Uterus (tissue), 4 donors: ENCODE measurements around the gene LTBP1. TPM values are rescaled to one million over a fixed set of nuclear protein-coding genes. Genes with fewer than 3 reads are reported as not detected.
A peak's percentile ranks its signal among the peaks of the same experiment; 100 is the strongest.

Experiments used
- DNase-seq, 2 donors: peaks; one replicate each; pipeline ENCODE4 v3.0.0-alpha.2; 2019 to 2020
- H3K27ac ChIP-seq, 2 donors: fragments of 200-600 bp; sonication (generic); 1 replicate in 1 of 2; 2 replicates in 1 of 2; pipeline ENCODE4 v1.5.1; 2016 to 2018
- H3K27me3 ChIP-seq, 2 donors: fragments of 200-600 bp; sonication (generic); one replicate each; pipeline ENCODE4 v1.5.1; 2018 to 2019; ENCODE audit warnings: control low read depth in 1 of 2
- H3K36me3 ChIP-seq, 2 donors: fragments of 200-600 bp; sonication (generic); one replicate each; pipeline ENCODE4 v1.5.1; 2019; ENCODE audit warnings: control low read depth in 1 of 2
- H3K4me1 ChIP-seq, 2 donors: fragments of 200-600 bp; sonication (generic); one replicate each; pipeline ENCODE4 v1.5.1; 2018 to 2019; ENCODE audit warnings: control low read depth in 1 of 2
- H3K4me3 ChIP-seq, 2 donors: fragments of 200-600 bp; sonication (generic); 1 replicate in 1 of 2; 2 replicates in 1 of 2; pipeline ENCODE4 v1.5.1; 2018 to 2019; ENCODE audit warnings: mild to moderate bottlenecking in 1 of 2
- H3K9me3 ChIP-seq, 2 donors: fragments of 200-600 bp; sonication (generic); one replicate each; pipeline ENCODE4 v1.5.1; 2019; ENCODE audit warnings: control low read depth in 1 of 2
- POLR2A ChIP-seq, 2 donors: fragments of 450-650 bp; IDR thresholded peaks; one replicate each; pipeline ENCODE4 v1.6.1; 2016; ENCODE audit warnings: antibody characterized with exemption in 2 of 2, mild to moderate bottlenecking in 1 of 2, moderate library complexity in 1 of 2
- intact Hi-C: fragments of 100-400 bp; cut with DNase I; formaldehyde crosslinking; loops from one replicate; pipeline ENCODE4 v1.15.1; 2023; ENCODE audit warnings: low total_unique reads
- total RNA-seq, 4 donors: library from RNA; depleted of rRNA in 3 of 4; stranded (reverse); fragments of >200 nt in 3 of 4; gene quantifications; one replicate each; pipeline versions ENCODE4 v1.1.0 to v1.2.4, GENCODE V29; 2014 to 2023
- TF ChIP-seq, protein P1 (sequence below), 4 experiments: fragments of 200-600 bp in 2 of 4; fragments of 450-650 bp in 2 of 4; sonication (generic) in 2 of 4; IDR thresholded peaks; one replicate each; pipeline ENCODE4 v1.5.1; 2016 to 2019; ENCODE audit warnings: antibody characterized with exemption in 4 of 4, mild to moderate bottlenecking in 2 of 4, moderate library complexity in 1 of 4
- donor health status: DM: yes; HTN: yes; CAD: no.

The LTBP1 gene
- total RNA-seq, 4 donors from 2014 or later, result 72.5 to 322 (median 92.2) TPM

DNA sequence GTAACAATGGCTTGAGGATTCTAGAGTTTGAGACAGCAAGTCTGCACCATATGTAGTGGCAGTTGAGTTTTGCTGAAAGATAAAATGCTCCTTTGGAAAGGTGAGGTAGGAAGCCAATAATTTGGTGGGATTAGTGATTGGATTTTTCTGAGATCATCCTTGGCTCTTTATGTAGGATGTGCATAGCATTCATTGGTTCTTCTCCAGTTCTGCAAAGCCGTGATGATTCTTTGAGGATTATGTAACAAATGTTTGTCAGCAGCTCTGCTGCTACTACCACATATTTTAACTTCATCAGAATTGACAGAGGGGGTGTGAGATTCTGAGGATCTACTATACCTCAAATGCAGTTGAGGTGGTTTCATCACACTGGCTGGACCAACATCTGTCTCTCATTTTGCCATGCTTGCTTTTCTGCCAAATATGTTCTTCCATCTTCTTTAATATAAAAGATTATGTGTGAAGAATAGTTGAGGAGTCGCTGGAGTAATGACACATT, 340.8 kb downstream of the LTBP1 start:
- Histone ChIP-seq H3K4me1 (no peaks in the 10 kb centered on the region), H3K27me3 (no peaks in the 10 kb centered on the region), H3K4me3 (no peak overlapping the region), H3K36me3 (no peaks in the 10 kb centered on the region), H3K9me3 (no peaks in the 10 kb centered on the region), H3K27ac (no peak overlapping the region)
- intact Hi-C loops, result no loop called here
- TF ChIP-seq, protein P1, sequence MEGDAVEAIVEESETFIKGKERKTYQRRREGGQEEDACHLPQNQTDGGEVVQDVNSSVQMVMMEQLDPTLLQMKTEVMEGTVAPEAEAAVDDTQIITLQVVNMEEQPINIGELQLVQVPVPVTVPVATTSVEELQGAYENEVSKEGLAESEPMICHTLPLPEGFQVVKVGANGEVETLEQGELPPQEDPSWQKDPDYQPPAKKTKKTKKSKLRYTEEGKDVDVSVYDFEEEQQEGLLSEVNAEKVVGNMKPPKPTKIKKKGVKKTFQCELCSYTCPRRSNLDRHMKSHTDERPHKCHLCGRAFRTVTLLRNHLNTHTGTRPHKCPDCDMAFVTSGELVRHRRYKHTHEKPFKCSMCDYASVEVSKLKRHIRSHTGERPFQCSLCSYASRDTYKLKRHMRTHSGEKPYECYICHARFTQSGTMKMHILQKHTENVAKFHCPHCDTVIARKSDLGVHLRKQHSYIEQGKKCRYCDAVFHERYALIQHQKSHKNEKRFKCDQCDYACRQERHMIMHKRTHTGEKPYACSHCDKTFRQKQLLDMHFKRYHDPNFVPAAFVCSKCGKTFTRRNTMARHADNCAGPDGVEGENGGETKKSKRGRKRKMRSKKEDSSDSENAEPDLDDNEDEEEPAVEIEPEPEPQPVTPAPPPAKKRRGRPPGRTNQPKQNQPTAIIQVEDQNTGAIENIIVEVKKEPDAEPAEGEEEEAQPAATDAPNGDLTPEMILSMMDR (IDR thresholded peaks at IDR 0.05), result no peak
- no peak for TF ChIP-seq POLR2A (IDR thresholded peaks at IDR 0.05)
- no peak for DNase-seq

DNA sequence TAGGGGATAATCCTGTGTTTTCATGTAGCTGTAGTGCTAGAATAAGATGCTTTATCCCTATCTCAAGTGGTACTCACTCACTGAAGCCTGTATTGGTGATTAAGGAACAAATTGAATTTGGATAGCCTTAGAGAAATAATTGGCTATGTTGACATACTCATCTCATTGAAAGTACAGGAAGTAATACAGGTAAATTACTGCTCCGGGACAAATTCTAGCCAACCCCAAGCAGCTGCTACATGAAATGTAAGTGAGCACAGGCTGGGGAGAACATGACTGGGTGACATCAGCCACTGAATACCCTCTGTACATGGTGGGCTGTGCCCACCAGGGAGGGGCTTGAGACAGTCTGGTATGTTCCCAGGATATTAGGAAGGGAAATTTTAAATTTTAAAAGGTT, 341.3 kb downstream of the LTBP1 start:
- no peak for DNase-seq
- Histone ChIP-seq H3K4me3 (no peak overlapping the region), H3K36me3 (no peaks in the 10 kb centered on the region), H3K27me3 (no peaks in the 10 kb centered on the region), H3K4me1 (no peaks in the 10 kb centered on the region), H3K9me3 (no peaks in the 10 kb centered on the region), H3K27ac (no peak overlapping the region)
- intact Hi-C loops, result no loop called here
- TF ChIP-seq POLR2A (IDR thresholded peaks at IDR 0.05), result no peak
- TF ChIP-seq, protein P1 (IDR thresholded peaks at IDR 0.05), result no peak

DNA sequence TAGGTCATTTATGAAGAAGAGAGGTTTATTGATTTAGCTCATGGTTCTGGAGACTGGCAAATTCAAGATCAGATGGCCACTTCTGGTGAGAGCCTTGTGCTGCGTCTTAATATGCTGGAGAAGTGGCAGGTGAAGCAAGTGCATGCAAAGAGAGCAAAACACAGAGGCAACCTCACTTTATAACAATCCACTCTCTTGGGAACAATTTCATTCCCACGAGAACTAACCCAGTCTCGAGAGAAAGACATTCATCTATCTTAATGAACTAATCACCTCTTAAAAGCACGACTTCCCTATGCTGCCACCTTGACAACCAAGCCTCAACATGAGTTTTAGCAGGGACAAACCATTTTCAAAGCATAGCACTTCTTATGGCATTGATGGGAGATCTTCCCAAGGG, 343.2 kb downstream of the LTBP1 start:
- no peak for DNase-seq
- Histone ChIP-seq H3K27ac (peak overlapping the region in 1 of 2 donors; percentile 74), H3K27me3 (no peaks in the 10 kb centered on the region), H3K9me3 (no peaks in the 10 kb centered on the region), H3K4me3 (no peak overlapping the region), H3K4me1 (no peaks in the 10 kb centered on the region), H3K36me3 (no peaks in the 10 kb centered on the region)
- intact Hi-C loops, result no loop called here
- TF ChIP-seq POLR2A (IDR thresholded peaks at IDR 0.05), result no peak
- TF ChIP-seq, protein P1 (IDR thresholded peaks at IDR 0.05), result no peak

DNA sequence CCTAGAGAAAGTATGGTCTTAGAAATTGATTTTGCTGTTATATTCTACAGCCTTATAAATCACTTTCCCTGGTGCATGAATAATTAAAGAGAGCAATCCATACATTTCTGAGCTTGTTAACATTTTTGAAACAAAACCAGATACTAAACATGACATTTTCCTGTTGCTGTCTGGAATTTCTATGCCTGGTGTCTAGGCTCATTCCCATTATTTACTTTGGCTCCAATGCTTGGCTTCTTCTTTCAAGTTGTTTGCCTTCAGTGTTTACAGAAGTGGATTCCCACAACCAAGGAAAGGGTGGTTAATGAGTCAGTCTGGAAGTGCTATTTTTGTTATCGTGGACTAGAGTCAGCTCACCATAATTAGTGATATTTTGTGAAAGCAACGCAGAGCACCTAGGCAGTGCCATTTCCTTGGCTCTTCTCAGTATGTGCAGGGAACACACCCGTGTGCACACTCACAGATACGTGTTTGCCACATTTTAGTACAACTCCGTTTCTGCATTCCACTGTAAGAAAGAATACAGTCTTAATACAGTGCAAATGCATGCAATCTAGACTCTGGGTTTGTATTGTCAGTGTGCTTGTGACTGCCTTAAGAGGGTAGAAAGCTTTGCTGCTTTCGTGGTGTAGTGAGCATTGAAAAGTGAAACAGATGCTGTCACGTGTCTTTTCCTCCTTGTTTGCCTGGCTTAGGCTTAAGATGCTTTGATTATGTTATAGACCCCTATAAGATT, 344.7 kb downstream of the LTBP1 start:
- TF ChIP-seq, protein P1 (IDR thresholded peaks at IDR 0.05), result no peak
- no peak for TF ChIP-seq POLR2A (IDR thresholded peaks at IDR 0.05)
- Histone ChIP-seq H3K9me3 (no peaks in the 10 kb centered on the region), H3K4me1 (no peaks in the 10 kb centered on the region), H3K36me3 (no peaks in the 10 kb centered on the region), H3K27me3 (no peaks in the 10 kb centered on the region), H3K27ac (peak overlapping the region; percentile 31 to 74), H3K4me3 (no peak overlapping the region)
- intact Hi-C loops, result no loop called here
- DNase-seq, result no peak

DNA sequence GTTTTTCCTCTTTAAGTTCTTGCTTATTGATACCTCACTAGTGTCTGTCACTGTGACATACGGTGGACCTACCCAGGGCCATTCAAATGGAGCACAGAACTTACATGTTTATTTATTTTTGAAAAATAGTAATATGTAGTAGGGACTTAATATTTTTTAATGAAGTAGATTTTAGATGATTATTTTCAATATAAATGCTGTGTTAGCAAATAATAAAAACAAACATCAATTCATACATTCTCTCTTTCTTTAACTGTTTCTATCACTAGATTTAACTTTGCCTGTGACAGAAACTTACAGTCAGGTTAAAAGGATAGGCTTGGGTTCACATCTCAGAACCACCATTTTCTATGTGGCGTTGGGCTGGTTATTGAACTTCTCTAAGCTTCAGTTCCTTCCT, 345.3 kb downstream of the LTBP1 start:
- peak overlapping the region; percentile 31 to 74 for H3K27ac ChIP-seq
- no peak for DNase-seq
- TF ChIP-seq, protein P1 (IDR thresholded peaks at IDR 0.05), result no peak
- no peak for TF ChIP-seq POLR2A (IDR thresholded peaks at IDR 0.05)
- peaks cover 0 to 5% of the 10 kb centered on the region in 2 donors for H3K4me1 ChIP-seq
- no peaks in the 10 kb centered on the region for H3K27me3 ChIP-seq
- intact Hi-C loops, result no loop called here
- H3K36me3 ChIP-seq, result no peaks in the 10 kb centered on the region
- H3K9me3 ChIP-seq, result no peaks in the 10 kb centered on the region
- H3K4me3 ChIP-seq, result no peak overlapping the region
